Measurements from ENCODE around the gene TUBGCP2. TPM values are rescaled to one million over a fixed set of nuclear protein-coding genes. Genes with fewer than 3 reads are reported as not detected.

The TUBGCP2 gene
- total RNA-seq, 2 experiments from 2014 or later: 52.3 to 58.2 TPM

DNA sequence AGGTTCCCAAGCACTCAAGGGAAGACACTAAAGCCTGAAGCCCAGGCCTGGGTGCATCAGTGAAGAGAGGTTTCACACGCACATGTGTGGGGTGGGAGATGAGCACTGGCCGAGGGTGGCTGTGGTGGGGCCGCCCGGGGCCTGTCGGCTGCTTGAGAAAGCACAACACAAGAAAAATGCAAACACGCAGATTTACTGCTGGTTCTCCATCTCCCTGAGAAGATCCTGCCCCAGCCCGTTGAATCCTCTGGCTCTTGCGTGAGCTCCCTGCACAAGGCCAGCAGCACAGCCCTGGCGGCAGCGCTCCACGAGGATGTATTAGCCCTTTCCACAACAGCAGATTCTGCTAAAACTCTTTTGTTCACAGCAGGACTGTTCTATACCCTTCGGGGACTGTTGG is 6.2 kb upstream of the TUBGCP2 start:
- POLR2A ChIA-PET: no interaction called here
- Mint-ChIP-seq H3K4me1 (peaks cover 16% of the 10 kb centered on the region), H3K27me3 (peaks cover 6% of the 10 kb centered on the region), H3K27ac (no peak overlapping the region), H3K4me3 (no peak overlapping the region), H3K9me3 (no peaks in the 10 kb centered on the region), H3K36me3 (ENCODE audit: low read depth) (peaks cover 15% of the 10 kb centered on the region)
- CTCF ChIA-PET: interaction anchor here (0.6 to 1.9 kb wide), 5 partner anchors 9 to 171 kb away, joined by 3 to 9 read pairs (median 4); no protein-coding TSS in a partner anchor
- no peak for DNase-seq

DNA sequence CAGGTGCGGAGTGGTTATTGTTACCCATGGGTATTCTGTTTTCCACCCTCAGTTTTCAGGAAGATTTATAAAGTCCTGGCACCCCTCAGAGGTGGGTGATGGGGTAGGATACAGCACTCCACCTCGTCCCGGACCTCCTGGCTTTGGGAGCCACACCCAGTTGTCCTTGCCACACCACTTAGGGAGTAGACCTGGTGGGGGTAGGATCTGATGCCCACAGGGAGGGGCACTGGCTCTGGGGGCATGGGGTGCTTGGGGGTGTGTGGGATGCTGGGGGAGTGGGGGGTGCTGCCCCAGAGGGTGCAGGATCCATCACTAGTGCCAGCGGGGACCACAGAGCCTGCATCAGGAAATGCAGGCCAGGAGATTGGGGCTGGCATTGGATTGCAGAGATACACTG is 4.5 kb upstream of the TUBGCP2 start:
- no peak for DNase-seq
- Mint-ChIP-seq H3K4me1 (peaks cover 7% of the 10 kb centered on the region), H3K27ac (no peak overlapping the region), H3K4me3 (no peak overlapping the region), H3K9me3 (no peaks in the 10 kb centered on the region), H3K36me3 (ENCODE audit: low read depth) (peaks cover 17% of the 10 kb centered on the region), H3K27me3 (no peaks in the 10 kb centered on the region)
- POLR2A ChIA-PET: no interaction called here
- CTCF ChIA-PET: no interaction called here

DNA sequence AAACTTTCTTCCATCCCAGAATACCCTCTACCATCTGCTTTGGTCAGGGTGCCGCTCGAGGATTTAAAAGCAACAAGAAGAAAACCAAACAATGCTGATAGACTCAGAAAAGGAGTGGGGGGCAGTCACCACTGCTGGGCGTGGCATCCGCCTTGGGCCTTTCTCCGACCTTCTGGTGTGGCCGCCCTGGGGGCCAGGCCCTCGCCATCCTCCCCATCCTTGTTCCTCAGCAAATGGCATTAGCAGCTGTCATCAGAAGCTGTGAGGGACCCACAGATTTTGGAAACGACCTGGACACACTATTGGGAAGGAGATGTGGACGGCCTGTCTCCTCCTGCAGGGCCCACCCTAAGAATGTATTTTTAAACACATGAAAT is 4.1 kb upstream of the TUBGCP2 start:
- Mint-ChIP-seq H3K4me3 (no peak overlapping the region), H3K27ac (no peak overlapping the region), H3K9me3 (no peaks in the 10 kb centered on the region), H3K36me3 (ENCODE audit: low read depth) (peaks cover 21% of the 10 kb centered on the region), H3K27me3 (no peaks in the 10 kb centered on the region), H3K4me1 (peaks cover 12% of the 10 kb centered on the region)
- ChIA-PET CTCF (no interaction called here), POLR2A (no interaction called here)
- DNase-seq: no peak

DNA sequence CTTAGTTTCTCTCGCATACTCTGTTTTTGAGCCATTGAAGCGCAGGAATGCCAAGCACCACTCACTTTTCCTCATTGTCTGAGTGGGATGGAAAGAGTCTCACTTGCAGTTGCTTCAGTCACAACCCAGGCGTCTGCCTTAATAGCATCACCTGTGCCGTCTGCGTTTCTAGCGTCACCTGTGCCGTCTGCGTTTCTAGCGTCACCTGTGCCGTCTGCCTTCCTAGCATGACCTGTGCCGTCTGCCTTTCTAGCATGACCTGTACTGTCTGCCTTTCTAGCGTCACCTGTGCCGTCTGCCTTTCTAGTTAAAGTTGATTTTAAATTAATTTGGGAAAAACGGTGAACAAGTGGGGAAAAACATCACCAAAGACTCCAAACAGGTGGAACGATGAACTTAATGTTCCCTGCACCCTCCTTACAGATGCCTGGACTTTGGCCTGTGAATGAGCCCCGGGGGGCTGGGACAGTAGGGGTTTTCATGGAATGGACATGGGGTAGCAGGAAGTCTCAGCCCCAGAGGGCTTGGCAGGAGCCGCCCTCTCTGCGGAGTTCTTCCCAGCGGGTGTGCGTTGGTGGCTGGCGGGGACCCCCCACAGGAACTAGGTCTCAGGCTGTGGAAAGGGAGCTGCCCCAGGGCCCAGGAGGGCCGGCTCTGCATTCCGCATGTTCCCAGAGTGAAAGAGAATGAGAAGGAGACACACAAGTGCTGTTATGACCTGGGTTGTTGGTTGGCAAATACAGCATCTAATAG is 3.5 kb upstream of the TUBGCP2 start:
- no peak for DNase-seq
- CTCF ChIA-PET: no interaction called here
- no peak overlapping the region for H3K4me3 Mint-ChIP-seq
- H3K27ac Mint-ChIP-seq: no peak overlapping the region
- POLR2A ChIA-PET: no interaction called here
- H3K9me3 Mint-ChIP-seq: no peaks in the 10 kb centered on the region
- H3K4me1 Mint-ChIP-seq: peaks cover 17% of the 10 kb centered on the region
- H3K36me3 Mint-ChIP-seq (ENCODE audit: low read depth): peaks cover 23% of the 10 kb centered on the region
- no peaks in the 10 kb centered on the region for H3K27me3 Mint-ChIP-seq

DNA sequence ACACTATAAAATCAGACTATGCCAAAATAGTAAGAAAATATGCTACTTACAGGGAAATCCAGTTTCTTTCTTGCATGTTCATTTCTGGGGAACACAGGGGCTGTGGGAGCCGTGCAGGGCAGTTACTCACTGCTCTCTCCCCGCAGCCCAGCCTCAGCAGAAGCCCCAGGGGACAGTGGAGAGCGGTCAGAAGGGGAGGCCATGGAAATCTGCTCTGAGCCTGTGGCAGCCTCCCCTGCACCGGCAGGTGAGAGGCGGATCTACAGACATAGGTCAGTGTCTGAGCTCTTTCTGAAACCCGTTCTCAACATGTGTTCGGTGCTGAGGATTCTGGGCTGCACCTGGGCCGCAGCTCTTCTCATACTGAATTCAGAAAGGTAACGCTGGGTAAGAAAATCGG is 2.9 kb upstream of the TUBGCP2 start:
- POLR2A ChIA-PET: no interaction called here
- Mint-ChIP-seq H3K9me3 (no peaks in the 10 kb centered on the region), H3K4me3 (no peak overlapping the region), H3K4me1 (peaks cover 22% of the 10 kb centered on the region), H3K36me3 (ENCODE audit: low read depth) (peaks cover 23% of the 10 kb centered on the region), H3K27ac (no peak overlapping the region), H3K27me3 (no peaks in the 10 kb centered on the region)
- CTCF ChIA-PET: interaction anchor here (1.2 kb wide), 1 partner anchor 18 kb away, joined by 6 read pairs; no protein-coding TSS in a partner anchor
- no peak for DNase-seq

DNA sequence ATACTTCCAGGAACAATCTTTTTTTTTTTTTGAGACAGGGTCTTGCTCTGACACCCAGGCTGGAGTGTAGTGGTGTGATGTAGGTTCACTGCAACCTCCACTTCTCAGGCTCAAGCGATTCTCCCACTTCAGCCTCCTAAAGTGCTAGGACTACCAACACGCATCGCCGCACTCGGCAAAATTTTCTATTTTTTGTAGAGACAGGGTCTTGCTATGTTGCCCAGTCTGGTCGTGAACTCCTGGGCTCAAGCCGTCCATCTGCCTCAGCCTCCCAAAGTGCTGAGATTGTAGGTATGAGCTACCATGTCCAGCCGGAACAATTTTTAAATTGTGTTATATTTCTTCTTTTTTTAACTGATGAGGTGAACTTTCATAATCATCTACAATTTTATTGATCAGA is 2.1 kb upstream of the TUBGCP2 start:
- CTCF ChIA-PET: interaction anchor here (1.2 kb wide), 1 partner anchor 19 kb away, joined by 6 read pairs; no protein-coding TSS in a partner anchor

DNA sequence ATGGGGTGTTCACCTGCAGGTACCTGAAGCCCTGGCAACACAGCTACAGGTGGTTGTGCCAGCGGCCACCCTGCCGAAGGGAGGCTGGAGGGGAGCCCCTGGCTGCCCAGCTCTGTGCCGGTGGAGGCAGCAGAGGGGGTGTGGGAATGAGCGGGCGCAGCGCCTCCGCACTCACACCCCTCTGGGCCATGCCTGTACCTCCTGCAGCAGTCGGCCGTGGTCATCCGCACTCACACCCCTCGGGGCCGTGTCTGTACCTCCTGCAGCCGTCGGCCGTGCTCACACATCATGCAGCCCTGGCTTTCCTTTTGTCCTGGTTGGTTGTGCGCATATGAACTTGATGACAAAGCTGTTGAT is 1.7 kb upstream of the TUBGCP2 start:
- peaks cover 24% of the 10 kb centered on the region for H3K4me1 Mint-ChIP-seq
- ChIA-PET POLR2A (no interaction called here), CTCF (interaction anchor here (1.2 kb wide), 1 partner anchor 19 kb away, joined by 6 read pairs; no protein-coding TSS in a partner anchor)
- H3K36me3 Mint-ChIP-seq (ENCODE audit: low read depth): peaks cover 23% of the 10 kb centered on the region
- no peak for DNase-seq
- no peak overlapping the region for H3K4me3 Mint-ChIP-seq
- H3K27me3 Mint-ChIP-seq: no peaks in the 10 kb centered on the region
- H3K9me3 Mint-ChIP-seq: no peaks in the 10 kb centered on the region
- H3K27ac Mint-ChIP-seq: no peak overlapping the region

More for the DNA sequence above, 2.1 kb upstream of the TUBGCP2 start:
- DNase-seq: no peak
- H3K4me1 Mint-ChIP-seq: peaks cover 21% of the 10 kb centered on the region
- no peak overlapping the region for H3K4me3 Mint-ChIP-seq
- H3K27ac Mint-ChIP-seq: no peak overlapping the region
- peaks cover 23% of the 10 kb centered on the region for H3K36me3 Mint-ChIP-seq (ENCODE audit: low read depth)
- H3K9me3 Mint-ChIP-seq: no peaks in the 10 kb centered on the region
- H3K27me3 Mint-ChIP-seq: no peaks in the 10 kb centered on the region
- POLR2A ChIA-PET: no interaction called here

DNA sequence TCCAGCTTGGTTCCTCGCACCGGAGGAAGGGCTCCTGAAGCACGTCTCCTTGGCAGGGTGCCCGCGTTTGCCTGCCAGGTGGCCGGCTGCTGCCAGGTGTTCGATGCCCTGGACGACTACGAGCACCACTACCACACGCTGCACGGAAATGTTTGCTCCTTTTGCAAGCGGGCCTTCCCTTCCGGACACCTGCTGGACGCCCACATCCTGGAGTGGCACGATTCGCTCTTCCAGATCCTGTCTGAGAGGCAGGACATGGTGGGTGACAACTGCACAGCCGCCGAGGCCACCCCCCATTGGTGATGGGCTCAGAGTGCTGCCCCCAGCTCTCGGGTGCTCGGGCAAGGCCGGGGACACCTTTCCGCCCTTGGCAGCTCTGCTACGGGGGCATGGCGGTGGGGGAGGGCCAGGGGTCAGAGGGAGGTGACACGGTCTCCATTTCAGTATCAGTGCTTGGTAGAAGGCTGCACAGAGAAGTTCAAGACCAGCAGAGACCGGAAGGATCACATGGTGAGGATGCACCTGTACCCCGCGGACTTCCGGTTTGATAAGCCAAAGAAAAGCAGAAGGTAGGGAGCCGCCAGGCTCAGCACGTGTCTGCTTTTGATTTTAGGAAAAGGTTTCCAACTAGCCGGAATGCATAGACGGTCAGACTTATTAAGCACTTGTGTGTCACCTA is 1.2 kb upstream of the TUBGCP2 start:
- CTCF ChIA-PET: no interaction called here
- Mint-ChIP-seq H3K27me3 (no peaks in the 10 kb centered on the region), H3K9me3 (no peaks in the 10 kb centered on the region), H3K4me3 (peak overlapping the region; percentile 66), H3K27ac (peak overlapping the region; percentile 26), H3K4me1 (peaks cover 24% of the 10 kb centered on the region), H3K36me3 (ENCODE audit: low read depth) (peaks cover 23% of the 10 kb centered on the region)
- no peak for DNase-seq
- POLR2A ChIA-PET: no interaction called here

DNA sequence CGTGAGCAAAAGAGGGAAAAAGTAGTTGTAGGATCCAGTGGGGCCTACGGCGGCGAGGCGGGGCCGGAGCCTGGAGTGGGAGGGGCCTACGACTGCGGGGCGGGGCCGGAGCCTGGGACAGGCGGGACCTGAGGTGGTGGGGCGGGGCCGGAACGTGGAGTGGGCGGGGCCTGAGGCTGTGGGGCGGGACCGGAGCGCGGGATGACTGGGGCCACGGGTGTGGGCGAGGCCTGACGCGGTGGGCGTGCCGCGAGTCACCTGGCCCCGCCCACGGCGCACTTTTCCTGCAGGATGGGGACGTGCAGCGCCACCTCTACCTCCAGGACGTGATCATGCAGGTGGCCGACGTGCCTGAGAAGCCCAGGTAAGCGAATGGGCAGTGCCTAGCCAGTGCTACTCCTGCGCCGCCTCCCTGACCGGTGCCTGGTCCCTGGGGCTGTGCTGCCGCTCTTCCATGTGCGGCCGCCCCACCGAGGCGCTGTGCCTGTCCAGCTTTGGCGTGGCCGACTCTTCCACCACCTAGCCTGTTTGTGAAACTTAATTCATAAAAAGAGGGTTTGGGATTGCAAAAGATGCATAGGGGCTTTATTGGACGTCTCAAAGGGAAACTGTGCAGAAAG is 538 bp upstream of the TUBGCP2 start:
- H3K27ac Mint-ChIP-seq: peak overlapping the region; percentile 84
- DNase-seq: peak; percentile 94
- CTCF ChIA-PET: no interaction called here
- H3K27me3 Mint-ChIP-seq: no peaks in the 10 kb centered on the region
- H3K36me3 Mint-ChIP-seq (ENCODE audit: low read depth): peaks cover 23% of the 10 kb centered on the region
- H3K4me3 Mint-ChIP-seq: peak overlapping the region; percentile 66
- H3K4me1 Mint-ChIP-seq: peaks cover 27% of the 10 kb centered on the region
- H3K9me3 Mint-ChIP-seq: no peaks in the 10 kb centered on the region
- POLR2A ChIA-PET: no interaction called here

DNA sequence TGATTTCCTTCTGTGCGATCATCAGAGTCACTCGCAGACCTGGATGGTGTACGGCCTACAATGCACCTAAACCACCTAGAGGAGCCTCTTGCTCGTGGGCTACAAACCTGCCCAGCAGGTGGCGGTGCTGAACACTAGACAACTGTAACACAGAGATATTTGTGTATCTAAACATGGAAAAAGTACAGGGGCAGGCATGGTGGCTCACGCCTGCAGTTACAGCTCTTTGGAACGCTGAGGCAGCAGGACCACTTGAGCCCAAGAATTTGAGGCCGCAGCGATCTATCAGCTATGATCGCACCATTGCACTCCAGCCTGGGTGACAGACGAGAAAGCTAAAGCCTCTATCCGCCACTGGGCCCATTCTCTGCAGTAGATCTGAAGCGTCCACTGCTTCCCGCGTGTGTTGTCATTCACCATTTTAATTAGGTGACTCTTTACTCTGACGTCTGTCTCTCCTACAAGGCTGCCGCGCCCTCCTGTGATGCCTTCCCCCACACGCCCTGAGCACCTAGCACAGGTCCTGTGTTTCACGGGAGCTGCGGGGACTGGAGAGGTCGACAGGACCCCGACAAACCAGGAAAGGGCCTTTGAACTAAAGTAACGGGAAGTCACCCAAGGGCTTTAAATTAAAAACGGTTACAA is 774 bp downstream of the TUBGCP2 start:
- peak overlapping the region; percentile 95 for H3K4me3 Mint-ChIP-seq
- POLR2A ChIA-PET: interaction anchor here (0.7 to 2.2 kb wide), 10 partner anchors 9 to 83 kb away, joined by 3 to 18 read pairs (median 5); no protein-coding TSS in a partner anchor
- CTCF ChIA-PET: interaction anchor here (0.6 to 2.2 kb wide), 13 partner anchors 14 to 165 kb away, joined by 3 to 19 read pairs (median 6); partner anchors contain the start of gene ADAM8
- no peaks in the 10 kb centered on the region for H3K27me3 Mint-ChIP-seq
- peaks cover 25% of the 10 kb centered on the region for H3K36me3 Mint-ChIP-seq (ENCODE audit: low read depth)
- DNase-seq: peak; percentile 91
- peaks cover 29% of the 10 kb centered on the region for H3K4me1 Mint-ChIP-seq
- H3K9me3 Mint-ChIP-seq: no peaks in the 10 kb centered on the region
- peak overlapping the region; percentile 98 for H3K27ac Mint-ChIP-seq

DNA sequence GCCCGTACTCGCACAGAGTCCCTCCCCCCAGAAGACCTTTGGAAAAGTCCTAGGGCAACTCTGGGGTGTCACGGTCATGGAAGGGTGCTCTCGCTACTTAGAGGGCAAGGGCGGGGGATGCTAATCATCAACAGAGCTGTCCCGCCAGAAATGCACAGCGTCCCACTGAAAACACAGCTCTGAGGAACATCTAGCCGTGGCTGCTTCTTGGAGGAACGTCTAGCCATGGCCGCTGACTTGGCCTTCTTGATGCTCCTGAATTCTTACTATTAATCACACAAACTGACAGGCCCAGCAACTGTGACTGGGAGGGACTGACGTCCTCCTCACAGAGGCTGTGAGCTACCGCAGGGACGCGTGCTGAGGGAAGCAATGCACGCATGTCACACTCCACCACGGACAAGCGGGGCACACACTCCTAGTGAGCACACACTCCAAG is 1.7 kb downstream of the TUBGCP2 start:
- H3K4me1 Mint-ChIP-seq: peaks cover 29% of the 10 kb centered on the region
- peak overlapping the region; percentile 37 for H3K4me3 Mint-ChIP-seq
- H3K27ac Mint-ChIP-seq: peak overlapping the region; percentile 98
- H3K27me3 Mint-ChIP-seq: no peaks in the 10 kb centered on the region
- POLR2A ChIA-PET: interaction anchor here (1.1 to 2.2 kb wide), 6 partner anchors 8 to 48 kb away, joined by 3 to 18 read pairs (median 5); no protein-coding TSS in a partner anchor
- DNase-seq: no peak
- H3K36me3 Mint-ChIP-seq (ENCODE audit: low read depth): peaks cover 24% of the 10 kb centered on the region
- H3K9me3 Mint-ChIP-seq: no peaks in the 10 kb centered on the region
- CTCF ChIA-PET: interaction anchor here (1.1 to 2.2 kb wide), 10 partner anchors 8 to 145 kb away, joined by 3 to 19 read pairs (median 6); partner anchors contain the start of gene ADAM8

DNA sequence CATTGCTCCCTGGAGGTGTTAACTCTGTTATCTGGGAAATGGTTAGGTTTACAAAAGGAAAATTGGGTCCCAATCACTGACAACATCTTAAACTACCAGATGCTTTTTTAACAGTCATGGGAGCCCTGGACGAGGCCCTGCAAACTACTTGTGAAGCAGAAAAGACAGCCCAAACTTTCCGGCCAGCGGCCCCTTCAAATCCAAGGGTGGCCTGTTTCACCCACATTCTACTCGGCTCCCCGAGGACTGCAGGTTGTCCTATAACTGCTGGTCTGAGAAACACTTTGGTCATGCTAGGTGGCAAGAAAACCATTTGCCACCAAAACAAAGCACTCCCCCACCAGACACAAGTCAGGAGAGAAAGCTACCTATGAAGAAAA is 2.6 kb downstream of the TUBGCP2 start:
- Mint-ChIP-seq H3K4me1 (peaks cover 29% of the 10 kb centered on the region), H3K36me3 (ENCODE audit: low read depth) (peaks cover 23% of the 10 kb centered on the region), H3K4me3 (no peak overlapping the region), H3K9me3 (no peaks in the 10 kb centered on the region), H3K27ac (no peak overlapping the region), H3K27me3 (no peaks in the 10 kb centered on the region)
- ChIA-PET CTCF (interaction anchor here (1.1 kb wide), 1 partner anchor 9 kb away, joined by 3 read pairs; no protein-coding TSS in a partner anchor), POLR2A (no interaction called here)
- no peak for DNase-seq

DNA sequence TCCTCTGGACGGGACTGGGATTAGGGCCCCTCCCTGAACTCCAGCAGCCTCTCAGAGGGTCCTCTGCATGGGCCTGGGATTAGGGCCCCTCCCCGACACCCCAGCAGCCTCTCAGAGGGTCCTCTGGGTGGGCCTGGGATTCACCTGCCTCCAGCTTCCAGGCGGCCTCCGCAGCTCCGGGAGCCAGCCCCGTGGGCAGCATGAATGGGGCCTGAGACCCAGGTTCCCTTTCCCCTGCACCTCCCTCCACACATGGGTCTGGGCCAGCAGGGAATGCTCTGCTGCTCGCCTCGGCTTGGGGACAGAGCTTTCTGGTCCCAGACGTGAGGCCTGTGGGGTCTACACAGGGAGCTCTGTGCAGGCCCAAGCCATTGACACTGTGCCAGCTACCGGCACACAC is 5.5 kb downstream of the TUBGCP2 start:
- Mint-ChIP-seq H3K27me3 (no peaks in the 10 kb centered on the region), H3K27ac (no peak overlapping the region), H3K9me3 (no peaks in the 10 kb centered on the region), H3K4me3 (no peak overlapping the region), H3K36me3 (ENCODE audit: low read depth) (peaks cover 36% of the 10 kb centered on the region), H3K4me1 (peaks cover 26% of the 10 kb centered on the region)
- DNase-seq: no peak
- ChIA-PET POLR2A (no interaction called here), CTCF (interaction anchor here (1.0 to 1.6 kb wide), 3 partner anchors 16 to 45 kb away, joined by 3 to 9 read pairs (median 3); no protein-coding TSS in a partner anchor)
